A549 (cell line): Measurements from ENCODE around the gene WNT16. TPM values are rescaled to one million over a fixed set of nuclear protein-coding genes. Genes with fewer than 3 reads are reported as not detected.
"Not testable (repeated sequence)": the region's sequence is repeated elsewhere in the genome, so short reads cannot be mapped to it uniquely, and the experiment has no call there.

Experiments used
- ATAC-seq, 2 experiments: fragments of 200-7000 bp in 1 of 2; fragments of >200 bp in 1 of 2; cut with Nextera tagmentation in 1 of 2; cut with Tn5 transposase in 1 of 2; 3 replicates each; pipeline versions ENCODE4 v1.8.0 to v1.9.1; 2018 to 2020; ENCODE audit warnings: mild to moderate bottlenecking in 1 of 2, moderate library complexity in 1 of 2
- CTCF ChIA-PET: fragments of 300-600 bp; sonication (Branson Sonifier 250); formaldehyde crosslinking; extraction: SDS; loops from one replicate; lab custom pipeline; 2021; ENCODE audit warnings: antibody characterized with exemption, inconsistent platforms; lab: Yijun Ruan, JAX
- POLR2A ChIA-PET: fragments of 350-600 bp; formaldehyde crosslinking; extraction: SDS; loops from one replicate; lab custom pipeline; 2021; ENCODE audit warnings: antibody characterized with exemption, inconsistent platforms; lab: Yijun Ruan, JAX
- DNase-seq, 2 experiments: peaks; one replicate each; pipeline versions ENCODE4 v3.0.0 to v3.0.0-alpha.2; 2011 to 2016; ENCODE audit warnings: low read depth in 1 of 2, low spot score in 1 of 2
- FAIRE-seq: peaks from 2 replicates; lab custom pipeline; 2011; peaks lifted over from hg19 to GRCh38; lab: Jason Lieb, UNC
- H3K27ac ChIP-seq, 2 experiments: fragments of >200 bp; sonication (Bioruptor Twin); formaldehyde crosslinking; 3 replicates each; pipeline ENCODE4 v1.5.1; 2016 to 2017
- H3K4me1 ChIP-seq: fragments of >200 bp; sonication (Bioruptor Twin); formaldehyde crosslinking; 3 replicates; pipeline ENCODE4 v1.6.1; 2016
- H3K4me2 ChIP-seq: fragments of >200 bp; sonication (Bioruptor Twin); formaldehyde crosslinking; 3 replicates; pipeline ENCODE4 v1.6.1; 2016
- H3K4me3 ChIP-seq: fragments of >200 bp; sonication (Bioruptor Twin); formaldehyde crosslinking; 3 replicates; pipeline ENCODE4 v1.5.1; 2016
- H3K9me3 ChIP-seq: fragments of >200 bp; sonication (Bioruptor Twin); formaldehyde crosslinking; 3 replicates; pipeline ENCODE4 v1.6.1; 2016
- ATOH8 ChIP-seq: fragments of 250-450 bp; sonication (Bioruptor Pico); IDR thresholded peaks from 2 replicates; pipeline ENCODE4 v1.5.0; 2020; ENCODE audit warnings: low read depth, mild to moderate bottlenecking, moderate library complexity
- EHF ChIP-seq: fragments of 250-450 bp; sonication (Bioruptor Pico); IDR thresholded peaks from 2 replicates; pipeline ENCODE4 v1.5.0; 2020; ENCODE audit warnings: mild to moderate bottlenecking
- FOSB ChIP-seq: fragments of 250-450 bp; sonication (Bioruptor Pico); IDR thresholded peaks from 2 replicates; pipeline ENCODE4 v1.5.0; 2020; ENCODE audit warnings: mild to moderate bottlenecking, moderate library complexity
- FOSL2 ChIP-seq, 2 experiments: fragments of 450-650 bp in 1 of 2; fragments of >200 bp in 1 of 2; sonication (Bioruptor Twin) in 1 of 2; formaldehyde crosslinking; IDR thresholded peaks; 2 replicates each; pipeline versions ENCODE4 v1.5.0 to v1.6.1; 2016 to 2020; ENCODE audit warnings: mild to moderate bottlenecking in 1 of 2, moderate library complexity in 1 of 2
- HOXA7 ChIP-seq: fragments of 250-450 bp; sonication (Bioruptor Pico); IDR thresholded peaks from 2 replicates; pipeline ENCODE4 v1.5.0; 2020; ENCODE audit warnings: mild to moderate bottlenecking, moderate library complexity
- HOXB5 ChIP-seq: fragments of 250-450 bp; sonication (Bioruptor Pico); IDR thresholded peaks from 2 replicates; pipeline ENCODE4 v1.5.0; 2020; ENCODE audit warnings: mild to moderate bottlenecking, moderate library complexity
- KDM1A ChIP-seq: fragments of 200-600 bp; sonication (generic); IDR thresholded peaks from 2 replicates; pipeline ENCODE4 v1.6.1; 2016; ENCODE audit warnings: low read depth, mild to moderate bottlenecking
- KDM5A ChIP-seq: fragments of 200-600 bp; sonication (generic); IDR thresholded peaks from 2 replicates; pipeline ENCODE4 v1.6.1; 2016; ENCODE audit warnings: antibody characterized with exemption, mild to moderate bottlenecking
- MAFK ChIP-seq: fragments of 450-650 bp; IDR thresholded peaks from 2 replicates; pipeline ENCODE4 v1.6.1; 2014; ENCODE audit not compliant: partially characterized antibody
- MYC ChIP-seq: IDR thresholded peaks from 2 replicates; pipeline ENCODE4 v1.6.1; 2012; ENCODE audit warnings: mild to moderate bottlenecking, inconsistent platforms, low read length, improper control_type of control experiment, borderline replicate concordance
- NFE2L2 ChIP-seq: fragments of 150-350 bp; conservative IDR thresholded peaks from 2 replicates; pipeline ENCODE4 v1.6.1; 2014; ENCODE audit warnings: low read length
- RARB ChIP-seq: fragments of 250-450 bp; sonication (Bioruptor Pico); IDR thresholded peaks from 2 replicates; pipeline ENCODE4 v1.8.0; 2021; ENCODE audit warnings: mild to moderate bottlenecking, moderate library complexity
- RFX5 ChIP-seq: fragments of 450-650 bp; IDR thresholded peaks from 2 replicates; pipeline ENCODE4 v1.7.1; 2014; ENCODE audit warnings: antibody characterized with exemption, mild to moderate bottlenecking, moderate library complexity
- RNF2 ChIP-seq: fragments of 200-600 bp; sonication (generic); IDR thresholded peaks from 2 replicates; pipeline ENCODE4 v1.6.1; 2016; ENCODE audit warnings: low read depth, mild to moderate bottlenecking, antibody characterized with exemption, moderate library complexity, borderline replicate concordance
- SREBF2 ChIP-seq: fragments of 450-650 bp; IDR thresholded peaks from 2 replicates; pipeline ENCODE4 v1.6.1; 2014; ENCODE audit warnings: mild to moderate bottlenecking, moderate library complexity
- TFCP2L1 ChIP-seq: fragments of 250-450 bp; sonication (Bioruptor Pico); IDR thresholded peaks from 2 replicates; pipeline ENCODE4 v1.5.0; 2021; ENCODE audit warnings: mild to moderate bottlenecking
- ZFP36 ChIP-seq: fragments of 450-650 bp; IDR thresholded peaks from 2 replicates; pipeline ENCODE4 v1.6.1; 2014; ENCODE audit warnings: borderline replicate concordance; ENCODE audit not compliant: partially characterized antibody
- ZNF302 ChIP-seq: fragments of 250-450 bp; sonication (Bioruptor Pico); IDR thresholded peaks from 2 replicates; pipeline ENCODE4 v1.9.0; 2021; ENCODE audit warnings: inconsistent platforms, mild to moderate bottlenecking, moderate library complexity
- WGBS: methylation state at CpG from one replicate; pipeline ENCODE4 v1.1.6; 2017; ENCODE audit errors: missing lambda C conversion rate; 5-methylcytosine and 5-hydroxymethylcytosine counted together
- polyA plus RNA-seq, 4 experiments: library from polyadenylated mRNA; depleted of rRNA in 3 of 4; stranded (reverse); fragments of >200 nt; fragmentation: RNase III in 1 of 4; extraction: RNeasy Plus Mini Kit Qiagen cat#74134 plus additional on column Dnase treatment in 1 of 4; gene quantifications; 2 replicates in 3 of 4; 3 replicates in 1 of 4; pipeline ENCODE4 v1.2.3, GENCODE V29; 2011 to 2017
- TF ChIP-seq, protein P1 (sequence below): fragments of >200 bp; sonication (Bioruptor Twin); formaldehyde crosslinking; IDR thresholded peaks from 3 replicates; pipeline ENCODE4 v1.5.1; 2016
- TF ChIP-seq, protein P2 (sequence below): fragments of >200 bp; sonication (Bioruptor Twin); formaldehyde crosslinking; IDR thresholded peaks from 3 replicates; pipeline ENCODE4 v1.6.1; 2016
- TF ChIP-seq, protein P3 (sequence below): fragments of >200 bp; sonication (Bioruptor Twin); formaldehyde crosslinking; IDR thresholded peaks from 2 replicates; pipeline ENCODE4 v1.6.1; 2016

Gene WNT16
- polyA plus RNA-seq, 2 of the 4 experiments (the other 2 are of a cell fraction): not detected

DNA sequence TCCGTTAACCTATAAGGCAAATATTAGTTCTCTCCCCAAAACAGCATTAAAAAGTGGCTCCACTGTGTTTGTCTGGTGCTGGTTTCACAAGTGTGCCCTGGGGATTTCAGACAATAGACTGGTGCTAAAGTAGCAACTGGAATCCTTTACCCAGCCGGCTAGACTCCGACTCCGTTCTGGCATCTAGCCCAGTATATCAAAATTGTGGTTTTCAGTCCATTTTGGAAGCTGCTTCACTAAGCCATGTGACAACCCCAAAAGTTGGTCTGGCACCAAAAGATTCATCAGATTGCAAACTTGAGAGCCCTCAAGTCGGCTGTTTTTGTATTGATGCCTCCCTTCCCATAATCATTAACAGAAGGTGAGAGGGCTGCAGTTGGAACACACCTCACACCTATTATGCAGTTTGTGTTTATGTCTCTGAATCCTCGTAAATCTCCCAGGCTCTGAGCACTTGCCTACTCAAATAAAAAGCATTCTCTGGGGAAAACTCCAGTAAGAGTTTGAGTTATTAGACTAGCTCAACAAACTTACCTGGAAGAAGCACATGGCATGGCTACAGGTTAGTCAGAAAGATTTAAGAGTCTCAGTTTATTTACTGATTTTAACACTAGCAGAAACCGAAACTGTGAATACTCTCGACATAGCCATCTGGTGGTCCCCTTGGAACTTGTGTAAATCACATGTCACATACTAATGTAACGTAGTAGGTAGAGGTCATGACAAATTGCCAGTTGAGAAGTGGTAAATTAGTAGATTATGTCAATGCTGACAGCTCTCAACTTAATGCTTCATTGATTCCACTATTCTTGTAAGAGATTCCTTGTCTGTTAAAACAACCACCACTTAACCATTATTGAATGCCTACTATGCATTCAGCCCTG, 14.8 kb upstream of the WNT16 start:
- Histone ChIP-seq H3K27ac (no peak overlapping the region), H3K4me2 (peak overlapping the region; percentile 45), H3K9me3 (no peaks in the 10 kb centered on the region), H3K4me3 (no peak overlapping the region), H3K4me1 (no peaks in the 10 kb centered on the region)
- ChIA-PET CTCF (interaction anchor here (1.3 kb wide), 1 partner anchor 680 kb away, joined by 3 read pairs; no protein-coding TSS in a partner anchor), POLR2A (no interaction called here)
- FAIRE-seq (no peak), DNase-seq (no peak), ATAC-seq (no peak)
- WGBS: 7% methylated on average over 9 of the region's 9 CpGs
- no peak for TF ChIP-seq HOXB5 (CRISPR knock-in tag)
- no peak for TF ChIP-seq FOSB
- TF ChIP-seq KDM5A: no peak
- TF ChIP-seq ZFP36: no peak
- no peak for TF ChIP-seq ZNF302 (CRISPR knock-in tag)
- TF ChIP-seq RARB (CRISPR knock-in tag): no peak
- no peak for TF ChIP-seq TFCP2L1 (CRISPR knock-in tag)
- TF ChIP-seq MYC: no peak
- TF ChIP-seq RFX5: no peak

GRCh38 chr7:121315170-121315569, 13.6 kb upstream of the WNT16 start:
- H3K4me3 ChIP-seq, FAIRE-seq, POLR2A ChIA-PET, H3K9me3 ChIP-seq, CTCF ChIA-PET, H3K4me1 ChIP-seq, H3K27ac ChIP-seq, H3K4me2 ChIP-seq, ATAC-seq, DNase-seq: not testable (repeated sequence)
- 33% methylated on average over 2 of the region's 3 CpGs for WGBS

DNA sequence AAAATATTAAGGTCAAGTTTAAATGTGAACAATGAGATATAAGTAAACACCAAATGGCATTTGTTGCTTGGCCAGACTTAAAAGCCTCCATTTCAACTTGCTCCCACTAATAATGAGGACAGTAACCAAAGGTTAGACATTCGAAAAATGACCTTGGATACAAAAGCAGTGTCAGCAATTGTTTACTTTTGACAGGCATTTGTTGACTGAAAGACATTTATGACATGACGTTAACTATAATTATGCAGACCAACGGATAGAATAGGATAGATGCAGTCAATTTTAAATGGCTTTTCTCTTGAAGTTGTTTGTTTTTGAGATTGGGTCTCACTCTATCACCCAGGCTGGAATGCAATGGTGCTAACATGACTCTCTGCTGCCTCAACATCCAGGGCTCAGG, 6.3 kb upstream of the WNT16 start:
- 10% methylated on average over 3 of the region's 3 CpGs for WGBS
- Histone ChIP-seq H3K4me2 (no peak overlapping the region), H3K4me1 (no peaks in the 10 kb centered on the region), H3K4me3 (no peak overlapping the region), H3K9me3 (no peaks in the 10 kb centered on the region), H3K27ac (no peak overlapping the region)
- FAIRE-seq (no peak), DNase-seq (no peak), ATAC-seq (no peak)
- ChIA-PET CTCF (no interaction called here), POLR2A (no interaction called here)
- TF ChIP-seq MAFK (peak; percentile 36), RFX5 (no peak)

- WGBS: 8% methylated on average over 5 of the region's 5 CpGs
- TF ChIP-seq EHF (CRISPR knock-in tag): no peak
- no peak for TF ChIP-seq MAFK
- no peak for TF ChIP-seq HOXA7
- TF ChIP-seq, protein P1, sequence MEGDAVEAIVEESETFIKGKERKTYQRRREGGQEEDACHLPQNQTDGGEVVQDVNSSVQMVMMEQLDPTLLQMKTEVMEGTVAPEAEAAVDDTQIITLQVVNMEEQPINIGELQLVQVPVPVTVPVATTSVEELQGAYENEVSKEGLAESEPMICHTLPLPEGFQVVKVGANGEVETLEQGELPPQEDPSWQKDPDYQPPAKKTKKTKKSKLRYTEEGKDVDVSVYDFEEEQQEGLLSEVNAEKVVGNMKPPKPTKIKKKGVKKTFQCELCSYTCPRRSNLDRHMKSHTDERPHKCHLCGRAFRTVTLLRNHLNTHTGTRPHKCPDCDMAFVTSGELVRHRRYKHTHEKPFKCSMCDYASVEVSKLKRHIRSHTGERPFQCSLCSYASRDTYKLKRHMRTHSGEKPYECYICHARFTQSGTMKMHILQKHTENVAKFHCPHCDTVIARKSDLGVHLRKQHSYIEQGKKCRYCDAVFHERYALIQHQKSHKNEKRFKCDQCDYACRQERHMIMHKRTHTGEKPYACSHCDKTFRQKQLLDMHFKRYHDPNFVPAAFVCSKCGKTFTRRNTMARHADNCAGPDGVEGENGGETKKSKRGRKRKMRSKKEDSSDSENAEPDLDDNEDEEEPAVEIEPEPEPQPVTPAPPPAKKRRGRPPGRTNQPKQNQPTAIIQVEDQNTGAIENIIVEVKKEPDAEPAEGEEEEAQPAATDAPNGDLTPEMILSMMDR: no peak
- TF ChIP-seq RARB (CRISPR knock-in tag): no peak
- TF ChIP-seq, protein P2, sequence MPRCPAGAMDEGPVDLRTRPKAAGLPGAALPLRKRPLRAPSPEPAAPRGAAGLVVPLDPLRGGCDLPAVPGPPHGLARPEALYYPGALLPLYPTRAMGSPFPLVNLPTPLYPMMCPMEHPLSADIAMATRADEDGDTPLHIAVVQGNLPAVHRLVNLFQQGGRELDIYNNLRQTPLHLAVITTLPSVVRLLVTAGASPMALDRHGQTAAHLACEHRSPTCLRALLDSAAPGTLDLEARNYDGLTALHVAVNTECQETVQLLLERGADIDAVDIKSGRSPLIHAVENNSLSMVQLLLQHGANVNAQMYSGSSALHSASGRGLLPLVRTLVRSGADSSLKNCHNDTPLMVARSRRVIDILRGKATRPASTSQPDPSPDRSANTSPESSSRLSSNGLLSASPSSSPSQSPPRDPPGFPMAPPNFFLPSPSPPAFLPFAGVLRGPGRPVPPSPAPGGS: no peak
- TF ChIP-seq FOSL2 (IDR thresholded peaks at IDR 0.05): no peak
- TF ChIP-seq FOSL2 (CRISPR knock-in tag; IDR thresholded peaks at IDR 0.05): no peak
- TF ChIP-seq, protein P3, sequence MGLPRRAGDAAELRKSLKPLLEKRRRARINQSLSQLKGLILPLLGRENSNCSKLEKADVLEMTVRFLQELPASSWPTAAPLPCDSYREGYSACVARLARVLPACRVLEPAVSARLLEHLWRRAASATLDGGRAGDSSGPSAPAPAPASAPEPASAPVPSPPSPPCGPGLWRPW: no peak
- TF ChIP-seq NFE2L2: no peak
- no peak for TF ChIP-seq RNF2
- no peak for TF ChIP-seq ATOH8 (CRISPR knock-in tag)
- no peak for TF ChIP-seq HOXB5 (CRISPR knock-in tag)
- TF ChIP-seq SREBF2: no peak
- no peak for TF ChIP-seq KDM1A
- no peak for DNase-seq
- no peaks in the 10 kb centered on the region for H3K4me1 ChIP-seq
- no peak overlapping the region for H3K4me2 ChIP-seq
- ChIA-PET POLR2A (no interaction called here), CTCF (no interaction called here)
- no peak for FAIRE-seq
- ATAC-seq: no peak
- no peaks in the 10 kb centered on the region for H3K9me3 ChIP-seq
- H3K4me3 ChIP-seq: no peak overlapping the region
- H3K27ac ChIP-seq: no peak overlapping the region
Observed at GRCh38 chr7:121323515-121324302, 5.1 kb upstream of the WNT16 start.
